Fibroblast of mammary gland (primary cell): ENCODE measurements around the gene SERPINA9.

ENCODE experiments used
- DNase-seq: peaks from one replicate; pipeline ENCODE4 v3.0.0-alpha.2; 2010; ENCODE audit warnings: low read depth
- H3K4me3 ChIP-seq: 2 replicates; pipeline ENCODE4 v1.5.1; 2011; ENCODE audit warnings: low read depth, mild to moderate bottlenecking, low read length, moderate library complexity; ENCODE audit not compliant: control insufficient read depth
- TF ChIP-seq, protein P1 (sequence below): conservative IDR thresholded peaks from 2 replicates; pipeline ENCODE4 v1.5.1; 2011; ENCODE audit warnings: low read depth, low read length, inconsistent platforms; ENCODE audit not compliant: control insufficient read depth, insufficient read depth

SERPINA9 gene

DNA sequence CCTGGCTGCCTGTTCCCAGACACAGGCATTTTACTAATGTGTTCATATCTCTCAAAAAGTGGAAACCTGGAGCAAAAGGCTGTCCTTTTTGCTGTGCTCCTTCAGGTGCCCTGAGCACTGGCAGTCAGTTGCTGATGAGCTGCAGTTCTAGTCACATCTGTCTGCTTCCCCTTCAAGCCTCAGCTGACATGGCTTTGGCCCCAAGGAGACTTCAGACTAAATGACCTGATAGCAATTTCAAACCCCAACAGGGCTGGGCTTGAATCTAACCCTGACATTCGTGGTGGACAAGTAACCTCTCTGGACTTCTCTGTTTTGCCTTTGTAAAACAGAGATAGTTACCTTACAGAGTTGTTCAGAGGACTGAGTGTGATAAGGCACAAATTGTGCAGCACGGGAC lies 5.7 kb downstream of the SERPINA9 start:
- no peak for DNase-seq
- TF ChIP-seq, protein P1, sequence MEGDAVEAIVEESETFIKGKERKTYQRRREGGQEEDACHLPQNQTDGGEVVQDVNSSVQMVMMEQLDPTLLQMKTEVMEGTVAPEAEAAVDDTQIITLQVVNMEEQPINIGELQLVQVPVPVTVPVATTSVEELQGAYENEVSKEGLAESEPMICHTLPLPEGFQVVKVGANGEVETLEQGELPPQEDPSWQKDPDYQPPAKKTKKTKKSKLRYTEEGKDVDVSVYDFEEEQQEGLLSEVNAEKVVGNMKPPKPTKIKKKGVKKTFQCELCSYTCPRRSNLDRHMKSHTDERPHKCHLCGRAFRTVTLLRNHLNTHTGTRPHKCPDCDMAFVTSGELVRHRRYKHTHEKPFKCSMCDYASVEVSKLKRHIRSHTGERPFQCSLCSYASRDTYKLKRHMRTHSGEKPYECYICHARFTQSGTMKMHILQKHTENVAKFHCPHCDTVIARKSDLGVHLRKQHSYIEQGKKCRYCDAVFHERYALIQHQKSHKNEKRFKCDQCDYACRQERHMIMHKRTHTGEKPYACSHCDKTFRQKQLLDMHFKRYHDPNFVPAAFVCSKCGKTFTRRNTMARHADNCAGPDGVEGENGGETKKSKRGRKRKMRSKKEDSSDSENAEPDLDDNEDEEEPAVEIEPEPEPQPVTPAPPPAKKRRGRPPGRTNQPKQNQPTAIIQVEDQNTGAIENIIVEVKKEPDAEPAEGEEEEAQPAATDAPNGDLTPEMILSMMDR: no peak
- H3K4me3 ChIP-seq: no peak overlapping the region

DNA sequence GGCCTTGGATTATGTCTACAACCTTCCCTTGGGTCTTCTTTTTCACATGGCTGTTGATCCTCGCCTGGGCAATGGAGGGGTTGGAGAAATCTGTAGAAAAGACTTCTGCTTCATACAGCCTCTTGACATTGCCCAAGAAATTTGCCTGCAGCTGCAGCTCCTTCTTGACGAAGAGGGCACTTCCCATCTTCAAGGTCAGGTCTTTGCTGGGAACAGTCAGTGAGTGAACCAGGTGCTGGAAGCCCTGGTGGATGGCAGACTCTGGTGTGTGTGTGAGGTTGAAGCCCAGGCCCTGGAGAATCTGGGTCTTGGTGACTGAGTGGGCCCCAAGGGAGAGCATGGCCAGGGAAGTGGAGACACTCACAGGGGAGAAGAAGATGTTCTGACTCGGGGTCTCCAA lies 6.7 kb downstream of the SERPINA9 start:
- H3K4me3 ChIP-seq: no peak overlapping the region
- DNase-seq: no peak
- TF ChIP-seq, protein P1: no peak

DNA sequence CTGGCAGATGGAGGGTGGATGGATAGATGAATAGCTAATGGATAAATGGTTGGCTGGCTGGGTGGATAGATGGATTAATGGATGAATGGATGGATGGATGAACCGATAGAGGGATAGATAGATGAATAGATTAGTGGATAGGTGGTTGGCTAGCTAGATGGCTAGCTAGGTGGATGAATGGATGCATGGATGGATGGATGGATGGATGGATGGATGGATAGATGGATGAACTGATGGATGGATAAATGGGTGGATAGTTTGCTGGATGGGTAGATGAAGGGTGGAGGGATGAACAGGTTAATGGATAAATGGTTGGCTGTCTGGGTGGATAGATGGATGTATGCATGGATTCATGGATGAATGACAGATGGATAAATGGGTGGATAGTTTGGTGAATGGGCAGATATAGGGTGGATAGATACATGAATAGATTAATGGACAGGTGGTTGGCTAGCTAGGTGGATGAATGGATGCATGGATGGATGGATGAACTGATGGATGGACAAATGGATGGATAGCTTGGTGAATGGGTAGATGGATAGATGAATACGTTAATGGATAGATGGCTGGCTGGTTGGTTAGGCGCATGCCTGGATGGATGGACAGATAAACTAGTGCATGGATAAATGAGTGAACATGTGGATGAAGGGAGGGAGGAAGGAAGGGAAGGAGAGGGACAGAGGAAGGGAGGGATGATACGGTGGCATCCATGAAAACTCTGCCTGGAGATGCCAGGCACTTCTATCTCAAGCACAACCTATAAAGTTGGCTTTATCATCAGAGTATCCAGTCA lies 8.1 kb downstream of the SERPINA9 start:
- TF ChIP-seq, protein P1: no peak
- no peak overlapping the region for H3K4me3 ChIP-seq
- no peak for DNase-seq

DNA sequence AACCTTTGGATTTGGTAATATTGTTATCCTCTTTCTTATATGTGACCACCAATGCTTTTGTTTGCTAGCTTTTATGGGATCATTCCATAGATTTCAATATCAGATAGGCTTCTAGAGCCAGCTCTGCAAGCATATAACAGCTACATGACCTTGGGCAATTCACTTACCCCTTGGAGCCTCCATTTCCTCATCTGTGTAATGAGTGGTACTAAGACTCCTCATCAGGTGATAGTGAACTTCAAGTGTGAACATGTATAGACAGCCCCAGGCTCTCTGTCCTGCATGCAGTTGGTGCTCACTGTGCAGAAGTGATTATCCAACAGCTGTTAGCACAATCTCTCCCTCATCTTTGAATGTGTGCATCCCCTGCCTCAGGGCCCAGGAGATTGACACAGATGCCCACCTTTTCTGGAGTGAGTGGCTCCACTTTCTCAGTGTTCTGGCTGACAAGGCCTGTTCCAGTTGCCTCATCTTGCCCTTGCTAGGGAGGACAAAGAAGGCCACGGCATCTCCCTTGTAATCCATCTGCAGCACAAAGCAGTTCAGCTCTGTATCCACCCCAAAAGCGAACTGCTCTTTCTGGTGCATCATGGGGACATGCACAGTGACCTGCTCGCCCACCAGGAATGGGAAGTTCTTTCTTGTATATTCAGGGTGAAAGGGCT lies 9.2 kb downstream of the SERPINA9 start:
- H3K4me3 ChIP-seq: no peak overlapping the region
- no peak for DNase-seq
- TF ChIP-seq, protein P1: no peak

DNA sequence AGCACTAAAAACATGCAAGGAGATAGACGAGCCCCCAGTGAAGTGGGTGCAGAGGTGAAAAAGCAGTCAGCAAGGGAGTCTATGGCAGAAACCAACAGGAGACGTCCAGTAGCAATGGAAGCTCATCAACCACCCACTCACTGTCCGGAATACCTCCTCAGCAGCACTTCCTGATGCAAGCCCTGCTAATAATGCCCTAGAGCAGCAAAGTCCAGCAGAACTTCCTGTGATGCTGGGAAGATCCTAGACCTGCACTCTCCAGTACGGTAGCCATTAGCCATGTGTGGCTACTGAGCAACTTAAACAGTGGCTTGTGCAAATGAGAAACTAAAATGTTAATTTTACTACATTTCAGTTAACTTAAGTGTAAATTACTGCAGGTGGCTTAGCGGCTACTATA lies 11.0 kb downstream of the SERPINA9 start:
- TF ChIP-seq, protein P1: no peak

DNA sequence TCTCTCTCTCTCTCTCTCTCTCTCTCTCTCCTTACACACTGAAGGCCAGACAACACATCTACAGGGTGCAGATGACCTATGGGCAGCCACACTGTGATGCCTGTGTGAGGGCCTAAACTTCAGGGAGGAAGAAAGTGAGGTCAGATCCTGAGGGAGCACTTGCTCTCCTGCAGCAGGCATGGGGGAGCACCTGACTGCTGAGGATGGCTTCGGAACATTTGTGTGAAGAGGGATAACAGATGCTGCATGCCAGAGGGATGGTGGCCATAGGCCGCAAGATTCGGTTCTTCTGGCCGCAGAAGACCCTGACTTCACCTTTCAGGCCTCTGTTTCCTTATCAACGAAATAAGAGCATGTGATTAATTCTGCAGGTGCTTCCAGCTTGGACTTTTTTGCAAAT lies 11.7 kb downstream of the SERPINA9 start:
- DNase-seq: no peak
- TF ChIP-seq, protein P1: no peak
- H3K4me3 ChIP-seq: no peak overlapping the region

More for the DNA sequence above, 11.0 kb downstream of the SERPINA9 start:
- DNase-seq: no peak
- H3K4me3 ChIP-seq: no peak overlapping the region
